GM19025 (cell line): ENCODE data around the gene NECTIN3.

ENCODE experiments used
- ATAC-seq: cut with Tn5 transposase; IDR thresholded peaks from one replicate; pipeline ENCODE4 v1.9.1; 2021; ENCODE audit warnings: mild to moderate bottlenecking, low read depth, moderate library complexity; ENCODE audit not compliant: unreplicated experiment

NECTIN3 gene

DNA sequence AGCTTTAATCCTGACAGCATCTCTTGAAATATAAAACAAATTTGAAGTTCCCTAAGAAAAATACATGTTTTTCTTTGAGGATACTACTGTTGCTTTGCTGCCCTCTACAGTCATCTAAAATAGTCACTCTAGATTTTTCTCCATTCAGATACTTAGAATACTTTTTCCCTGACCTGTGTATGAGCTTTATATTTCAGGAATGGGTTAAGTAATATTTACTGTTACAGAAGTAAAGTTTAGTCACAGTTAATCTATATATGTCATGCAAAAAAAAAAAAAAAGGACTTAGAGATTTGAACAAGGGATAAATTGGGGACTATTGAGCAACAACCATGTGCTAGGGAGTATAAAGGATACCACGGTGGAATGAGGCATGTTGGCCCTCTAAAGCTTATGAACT, 8.8 kb downstream of the NECTIN3 start:
- no peak for ATAC-seq

DNA sequence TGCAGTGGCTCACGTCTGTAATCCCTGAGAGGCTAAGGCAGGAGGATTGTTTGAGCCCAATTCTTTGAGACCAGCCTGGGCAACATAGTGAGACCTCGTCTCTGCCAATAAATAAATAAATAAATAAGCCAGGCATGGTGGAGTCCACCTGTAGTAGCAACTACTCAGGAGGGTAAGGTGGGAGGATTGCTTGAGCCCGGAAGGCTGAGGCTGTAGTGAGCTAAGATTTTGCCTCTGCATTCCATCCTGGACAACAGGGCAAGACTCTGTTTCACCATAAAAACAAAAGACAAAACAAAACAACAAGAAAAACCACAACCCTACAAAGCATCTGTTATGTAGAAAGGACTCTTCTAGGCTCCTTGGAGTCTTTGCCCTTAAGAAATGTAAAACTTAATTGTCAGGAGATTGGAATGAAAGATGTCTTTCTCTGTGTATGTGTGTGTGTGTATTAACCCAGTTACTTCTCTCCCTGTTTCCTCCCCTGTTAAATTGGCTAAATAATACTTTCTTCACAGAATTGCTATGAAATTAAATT, 9.5 kb downstream of the NECTIN3 start:
- no peak for ATAC-seq

DNA sequence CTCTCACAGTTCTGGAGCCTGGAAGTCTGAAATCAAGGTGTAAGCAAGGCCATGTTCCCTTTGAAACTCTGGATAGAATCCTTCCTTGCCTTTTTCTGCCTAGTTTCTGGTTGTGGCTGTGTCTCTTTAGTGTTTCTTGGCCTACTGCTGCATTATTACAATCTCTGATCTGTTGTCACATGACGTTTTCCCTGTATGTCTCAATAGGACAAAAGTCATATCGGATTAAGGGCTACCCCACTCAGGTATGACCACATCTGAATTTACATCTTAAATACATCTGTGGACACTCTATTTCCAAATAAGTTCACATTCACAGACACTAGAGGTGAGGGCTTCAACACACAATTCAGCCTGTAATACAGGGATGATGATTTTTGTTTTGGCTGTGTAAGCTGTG, 13.3 kb downstream of the NECTIN3 start:
- no peak for ATAC-seq

DNA sequence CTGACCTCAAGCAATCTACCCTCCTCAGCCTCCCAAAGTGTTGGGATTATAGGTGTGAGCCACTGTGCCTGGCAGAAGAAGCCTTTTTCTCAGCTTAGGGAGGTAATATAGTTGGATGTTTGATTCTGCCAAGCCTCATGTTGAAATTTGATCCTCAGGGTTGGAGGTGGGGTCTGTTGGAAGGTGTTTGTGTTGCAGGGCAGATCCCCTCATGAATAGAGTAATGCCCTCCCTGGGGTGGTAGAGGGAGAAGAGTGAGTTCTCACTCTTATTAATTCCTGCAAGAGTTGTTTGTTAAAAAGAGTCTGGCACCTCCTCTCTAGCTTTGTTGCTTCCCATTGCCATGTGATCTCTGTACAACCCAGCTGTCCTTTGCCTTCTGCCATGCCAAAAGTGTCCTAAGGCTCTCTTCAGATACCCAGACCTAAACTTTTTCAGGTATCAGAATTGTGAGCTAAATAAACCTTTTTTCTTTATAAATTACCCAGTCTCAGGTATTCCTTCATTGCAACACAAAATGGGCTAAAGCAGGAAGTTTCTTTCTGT, 16.4 kb downstream of the NECTIN3 start:
- ATAC-seq, result no peak

DNA sequence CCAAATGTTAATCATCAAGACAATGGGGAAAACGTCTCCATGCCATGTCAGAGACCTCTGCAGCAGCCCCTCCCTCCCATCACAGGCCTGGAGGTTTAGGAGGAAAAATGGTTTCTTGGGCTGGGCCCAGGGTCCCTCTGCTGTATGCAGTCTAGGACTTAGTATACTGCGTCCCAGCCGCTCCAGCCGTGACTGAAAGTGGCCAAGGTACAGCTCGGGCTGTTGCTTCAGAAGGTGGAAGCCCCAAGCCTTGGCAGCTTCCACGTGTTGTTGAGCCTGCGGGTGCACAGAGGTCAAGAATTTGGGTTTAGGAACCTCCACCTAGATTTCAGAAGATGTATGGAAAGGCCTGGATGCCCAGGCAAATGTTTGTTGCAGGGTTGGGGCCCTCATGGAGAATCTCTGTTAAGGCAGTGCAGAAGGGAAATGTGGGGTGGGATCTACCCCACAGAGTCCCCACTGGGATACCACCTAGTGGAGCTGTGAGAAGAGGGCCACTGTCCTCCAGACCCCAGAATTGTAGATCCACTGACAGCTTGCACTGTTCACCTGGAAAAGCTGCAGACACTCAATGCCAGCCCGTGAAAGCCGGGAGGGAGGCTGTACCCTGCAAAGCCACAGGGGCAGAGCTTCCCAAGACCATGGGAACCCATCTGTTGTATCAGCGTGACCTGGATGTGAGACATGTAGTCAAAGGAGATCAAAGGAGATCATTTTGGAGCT, 25.0 kb downstream of the NECTIN3 start:
- ATAC-seq, result no peak

DNA sequence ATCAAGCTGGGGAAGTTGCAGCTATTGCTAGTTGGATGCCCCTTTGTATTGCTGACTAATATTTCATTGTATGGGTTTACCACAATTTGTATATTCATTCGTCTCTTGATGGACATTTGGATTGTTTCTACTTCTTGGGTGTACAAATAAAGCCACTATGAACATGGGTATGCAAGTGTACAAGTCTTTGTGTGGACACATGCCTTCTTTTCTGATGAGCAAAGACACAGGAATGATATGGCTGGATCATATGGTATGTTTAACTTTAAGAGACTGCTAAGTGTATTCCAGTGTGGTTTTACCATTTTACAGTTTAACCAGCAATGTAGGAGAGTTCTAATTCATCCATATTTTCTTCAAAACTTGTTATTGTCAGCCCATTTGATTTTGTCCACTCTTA, 32.2 kb downstream of the NECTIN3 start:
- no peak for ATAC-seq

DNA sequence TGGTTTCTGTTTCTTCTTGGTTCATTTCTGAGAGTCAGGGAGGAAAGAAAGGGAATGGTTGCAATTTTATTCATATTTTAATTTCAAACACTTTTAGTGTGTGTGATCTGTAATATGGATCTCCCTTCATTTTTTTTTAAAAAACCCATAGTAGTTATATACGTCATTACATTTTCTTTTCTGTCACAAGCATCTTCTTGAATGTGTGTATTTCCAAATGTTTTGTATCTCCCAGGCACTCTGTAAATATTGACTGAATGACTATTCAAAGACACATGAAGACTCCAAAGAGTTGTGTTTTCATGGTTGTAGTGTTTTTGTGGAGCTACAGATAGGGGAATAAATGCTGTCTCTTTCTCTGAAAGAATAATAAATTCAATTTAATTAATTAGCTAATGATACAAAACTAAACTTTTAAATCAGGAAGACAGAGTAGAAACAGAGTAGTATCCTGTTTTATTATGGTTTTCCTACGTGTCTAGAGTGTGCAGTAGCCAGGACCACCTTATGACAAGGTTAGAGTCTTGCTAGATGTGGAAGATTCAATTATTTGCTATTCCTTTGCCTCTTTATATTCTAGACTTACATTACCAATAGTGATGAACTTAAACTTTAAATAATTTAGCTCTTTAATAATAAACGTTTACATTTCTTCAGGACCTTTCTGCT, 35.5 kb downstream of the NECTIN3 start:
- ATAC-seq, result no peak

DNA sequence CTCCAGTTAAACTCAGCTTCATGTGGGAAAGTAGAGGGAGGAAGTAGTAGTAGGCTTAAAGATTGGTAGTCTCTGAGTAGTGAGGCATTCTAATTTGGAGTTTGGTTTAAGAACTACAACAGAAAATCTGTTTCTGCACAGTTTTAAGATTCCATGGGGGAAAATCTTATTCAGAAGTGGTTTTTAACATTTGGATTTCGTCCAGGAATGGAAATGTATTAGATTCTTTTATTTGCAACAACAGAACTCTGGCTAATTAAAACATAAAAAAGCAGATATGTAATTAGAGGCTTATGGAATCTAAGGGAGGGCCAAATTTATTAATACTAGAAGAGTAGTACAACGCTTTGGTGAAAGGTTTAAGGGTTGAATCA, 36.0 kb downstream of the NECTIN3 start:
- ATAC-seq, result no peak

DNA sequence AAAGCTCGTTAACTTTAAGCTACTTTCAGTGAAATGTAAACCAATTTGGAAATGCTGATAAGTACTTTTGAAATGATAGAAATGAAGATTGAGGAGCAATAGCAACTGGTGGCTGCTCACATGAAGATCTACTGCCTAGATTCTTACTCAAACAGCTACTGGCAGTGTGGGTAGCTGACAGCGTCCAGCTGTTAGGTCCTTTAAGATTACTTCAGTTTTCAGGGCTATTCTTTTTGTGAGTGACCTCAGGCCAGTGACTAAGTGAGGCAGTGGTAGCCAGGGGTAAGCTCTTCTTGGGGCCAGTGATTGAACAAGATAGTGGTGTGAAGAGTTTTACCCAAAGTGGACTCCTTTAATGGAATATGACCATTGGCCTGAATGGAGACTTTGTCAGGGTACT, 41.3 kb downstream of the NECTIN3 start:
- no peak for ATAC-seq

DNA sequence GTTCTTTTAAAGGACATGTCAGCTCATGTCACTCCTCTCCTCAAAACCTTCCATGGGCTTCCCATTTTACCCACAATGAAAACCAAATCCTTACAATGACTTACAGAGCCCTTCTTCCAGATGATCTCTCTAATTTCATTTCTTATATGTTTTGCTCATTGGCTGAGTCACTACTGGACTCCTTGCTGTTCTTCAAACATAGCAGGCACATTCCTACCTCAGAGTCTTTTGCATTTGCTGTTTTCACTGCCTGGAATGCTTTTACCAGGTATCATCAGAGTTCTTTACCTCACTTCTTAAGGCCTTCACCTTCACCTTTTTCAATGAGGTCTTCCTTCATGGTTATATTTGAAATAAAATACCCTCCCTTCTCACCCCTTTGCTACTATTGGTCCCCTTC, 57.3 kb downstream of the NECTIN3 start:
- no peak for ATAC-seq

DNA sequence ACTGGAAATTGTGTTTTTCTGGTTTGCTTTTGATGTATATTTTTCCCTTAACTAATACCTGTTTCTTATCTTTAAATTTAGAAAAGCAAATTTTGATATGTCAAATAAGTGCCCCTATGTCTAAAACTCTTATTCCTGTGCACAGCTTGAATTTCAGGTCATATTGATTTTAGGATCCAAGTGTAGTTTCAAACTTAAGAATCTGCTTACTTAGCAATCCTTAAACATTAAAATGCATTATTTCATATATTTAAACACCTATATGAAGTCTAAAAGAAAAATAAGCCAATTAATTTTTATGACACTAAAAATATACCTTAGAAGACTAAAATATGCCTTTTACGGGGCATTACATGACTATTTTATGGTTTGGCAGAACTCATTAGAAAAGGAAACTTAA, 59.2 kb downstream of the NECTIN3 start:
- ATAC-seq, result no peak

DNA sequence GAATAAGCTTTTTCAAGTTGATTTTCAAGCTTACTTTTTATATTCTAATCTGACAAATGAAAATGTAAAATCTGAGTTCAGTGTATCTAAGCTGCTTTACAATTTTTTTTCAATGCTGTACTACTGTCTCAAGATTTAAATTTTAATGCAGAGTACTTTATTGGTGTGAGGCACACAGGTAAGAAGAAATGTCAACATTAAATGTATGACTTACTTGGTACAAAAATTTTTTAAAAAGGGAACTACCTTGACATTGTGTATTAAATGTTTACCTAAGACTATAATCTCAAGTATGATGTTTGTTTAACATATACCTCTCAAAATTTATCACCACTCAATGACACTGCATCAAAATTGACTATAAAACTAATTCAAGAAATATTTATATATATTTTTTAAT, 62.7 kb downstream of the NECTIN3 start:
- no peak for ATAC-seq

DNA sequence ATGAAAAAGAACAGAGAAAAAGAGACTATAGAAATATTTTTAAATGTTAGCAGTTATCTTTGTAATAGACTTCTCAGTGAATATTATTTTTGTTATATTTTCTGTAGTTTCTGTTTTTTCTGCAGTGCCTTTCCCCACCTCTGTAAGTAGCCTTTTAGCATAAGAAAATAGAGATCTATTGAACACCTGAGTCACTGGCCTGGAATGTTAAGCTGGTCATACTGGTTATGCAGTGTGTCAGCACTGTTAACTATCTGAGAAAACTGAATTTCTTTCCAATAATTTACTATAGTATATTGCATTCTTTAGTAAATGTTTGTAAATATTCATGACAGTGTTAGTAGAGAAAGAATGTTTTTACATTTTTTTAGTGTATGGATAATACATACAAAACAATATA, 79.8 kb downstream of the NECTIN3 start:
- no peak for ATAC-seq

DNA sequence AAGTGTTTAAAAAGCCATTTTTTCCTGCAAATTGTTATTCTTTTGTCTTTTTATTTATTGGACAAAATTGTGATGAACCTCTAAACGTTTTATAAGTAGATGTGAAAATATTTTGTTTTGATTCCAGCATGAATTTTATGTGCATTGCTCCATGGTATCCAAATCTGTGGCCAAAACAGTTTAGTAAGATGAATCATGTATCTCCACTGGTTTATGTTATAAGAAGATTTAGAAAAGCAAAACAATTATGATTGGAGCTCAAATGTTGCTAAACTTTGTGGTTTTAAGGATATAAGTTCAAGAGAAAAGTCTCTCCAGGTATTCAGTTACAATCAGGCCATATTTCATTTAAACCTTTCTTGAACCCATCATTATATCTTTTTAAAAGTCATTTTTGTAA, 80.9 kb downstream of the NECTIN3 start:
- ATAC-seq, result no peak

DNA sequence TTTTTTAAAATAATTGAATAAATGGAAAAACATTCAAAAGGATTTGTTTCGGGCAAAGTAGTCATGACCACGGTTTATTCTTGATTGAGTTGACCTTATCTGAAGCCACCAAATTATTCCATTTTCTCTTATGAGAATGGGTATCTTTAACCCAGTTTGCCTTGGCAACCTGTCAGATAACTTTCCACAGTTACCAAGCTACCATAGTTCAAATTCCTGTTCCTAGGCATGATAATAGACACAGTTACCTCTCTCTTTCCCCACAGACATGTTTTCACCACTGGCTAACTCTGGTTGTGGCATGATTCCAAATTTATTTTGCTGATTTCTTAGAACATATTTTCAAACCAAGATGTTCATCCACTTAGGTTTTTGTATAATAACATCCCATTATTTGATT, 84.9 kb downstream of the NECTIN3 start:
- ATAC-seq, result no peak

DNA sequence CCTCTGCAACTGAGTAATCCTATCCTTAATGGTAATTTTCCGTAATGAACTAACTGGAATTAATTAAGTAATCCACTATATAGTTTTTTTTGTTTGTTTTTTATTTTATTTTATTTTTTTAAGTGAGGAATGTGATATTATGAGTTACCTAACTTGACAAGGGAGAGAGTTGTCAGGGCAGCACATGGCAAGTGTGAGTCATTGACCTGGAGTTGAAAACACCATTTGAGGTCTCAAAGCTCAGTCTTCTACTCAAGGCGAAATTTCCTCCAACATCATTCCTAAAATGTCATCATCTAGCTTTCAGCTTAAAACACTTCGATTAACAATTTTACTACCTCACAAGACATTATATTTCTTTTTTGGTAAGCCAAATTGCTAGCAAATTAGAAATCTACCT, 87.8 kb downstream of the NECTIN3 start:
- ATAC-seq, result no peak

DNA sequence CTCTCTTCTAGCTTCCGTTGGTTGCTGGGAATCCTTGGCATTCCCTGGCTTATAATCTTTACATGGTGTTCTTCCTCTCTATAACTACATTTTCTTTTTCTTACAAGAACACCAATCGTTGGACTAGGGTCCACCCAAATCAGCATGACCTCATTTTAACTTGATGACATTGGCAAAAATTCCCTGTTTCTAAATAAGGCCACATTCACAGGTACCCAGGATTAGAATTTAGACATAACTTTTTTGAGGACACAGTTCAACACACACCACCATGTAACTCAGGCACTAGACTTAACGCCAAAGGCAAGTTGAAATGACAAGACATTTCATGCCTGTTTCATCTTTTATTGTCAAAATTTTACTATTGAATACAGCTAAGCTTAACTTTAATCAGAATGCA, 93.0 kb downstream of the NECTIN3 start:
- no peak for ATAC-seq

DNA sequence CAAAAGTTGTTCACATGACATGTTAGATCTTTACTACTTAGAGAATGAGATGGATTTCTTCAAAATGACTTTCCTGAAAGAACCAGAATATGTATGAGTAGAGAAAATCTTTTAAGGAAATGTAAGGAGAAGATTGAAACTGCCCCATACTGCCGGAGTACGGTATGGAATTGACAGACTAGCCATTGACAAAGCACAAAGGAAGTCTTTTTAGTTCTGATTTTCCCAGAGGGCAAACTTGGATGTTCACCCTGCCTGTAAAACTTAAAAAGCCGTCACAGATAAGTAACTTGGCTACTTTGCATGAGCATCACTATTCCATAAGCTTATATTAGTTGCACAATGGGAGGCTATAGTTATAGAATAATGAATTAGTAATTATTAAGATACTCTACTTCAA, 93.8 kb downstream of the NECTIN3 start:
- no peak for ATAC-seq

DNA sequence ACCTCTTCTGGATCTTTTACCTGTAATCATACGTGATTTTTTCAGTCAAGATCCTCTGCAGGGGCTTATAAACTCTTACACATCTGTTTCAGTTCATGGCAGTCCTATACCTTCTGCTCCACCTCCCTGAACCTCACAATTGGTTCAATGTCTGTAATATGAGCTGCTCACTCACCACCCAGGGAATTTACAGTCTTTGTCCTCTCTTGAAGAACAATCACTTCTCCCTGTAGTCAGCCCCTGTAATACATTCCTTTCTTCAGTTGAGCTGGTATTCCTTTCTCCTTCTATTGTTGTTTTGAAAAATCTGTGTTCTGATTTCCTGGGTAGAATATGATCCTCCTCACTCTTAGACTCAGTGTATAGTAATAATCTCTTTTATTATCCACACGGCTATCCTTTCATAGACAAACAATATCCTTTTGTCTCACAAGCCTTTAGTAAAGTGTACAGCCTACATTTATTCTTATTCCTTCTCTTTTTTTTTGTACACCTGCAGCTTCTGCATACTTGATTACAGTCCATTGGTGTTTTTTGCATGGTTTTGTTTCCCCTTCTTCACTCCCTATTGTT, 101.8 kb downstream of the NECTIN3 start:
- ATAC-seq, result no peak

DNA sequence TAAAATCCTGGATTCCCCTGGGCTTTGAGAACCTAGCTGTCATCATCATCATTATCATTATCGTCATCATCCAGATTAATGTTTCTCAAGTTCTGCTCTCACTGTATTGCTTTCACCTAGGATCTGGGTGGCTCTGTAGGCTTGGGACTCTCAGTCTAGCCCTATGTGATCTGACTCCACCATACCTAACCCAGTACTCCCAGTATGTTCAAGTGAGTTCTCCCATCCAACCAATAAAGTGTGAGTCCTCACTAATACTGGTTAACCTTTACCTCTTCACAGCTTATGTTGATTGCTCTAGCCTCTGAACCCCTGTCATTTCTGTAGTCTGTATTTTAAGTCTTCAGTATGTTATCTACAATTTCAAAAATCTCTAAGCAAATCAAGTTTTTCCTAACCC, 102.3 kb downstream of the NECTIN3 start:
- ATAC-seq, result no peak

DNA sequence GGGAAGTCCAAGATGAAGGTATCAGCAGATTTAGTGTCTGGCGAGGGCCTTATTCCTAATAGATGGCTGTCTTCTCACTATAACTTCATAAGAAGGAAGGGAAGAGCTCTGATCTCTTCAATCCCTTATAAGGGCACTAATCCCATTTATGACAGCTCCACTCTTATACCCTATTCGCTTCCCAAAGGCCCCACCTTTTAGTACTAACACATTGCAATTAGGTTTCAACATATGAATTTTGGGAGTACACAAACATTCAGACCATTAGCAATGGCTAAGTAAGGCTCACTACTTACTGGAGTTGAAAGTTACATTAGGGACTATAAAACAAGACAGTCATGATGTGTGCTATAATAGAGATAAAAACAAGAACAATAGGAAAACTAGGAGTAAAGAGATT, 118.9 kb downstream of the NECTIN3 start:
- no peak for ATAC-seq

DNA sequence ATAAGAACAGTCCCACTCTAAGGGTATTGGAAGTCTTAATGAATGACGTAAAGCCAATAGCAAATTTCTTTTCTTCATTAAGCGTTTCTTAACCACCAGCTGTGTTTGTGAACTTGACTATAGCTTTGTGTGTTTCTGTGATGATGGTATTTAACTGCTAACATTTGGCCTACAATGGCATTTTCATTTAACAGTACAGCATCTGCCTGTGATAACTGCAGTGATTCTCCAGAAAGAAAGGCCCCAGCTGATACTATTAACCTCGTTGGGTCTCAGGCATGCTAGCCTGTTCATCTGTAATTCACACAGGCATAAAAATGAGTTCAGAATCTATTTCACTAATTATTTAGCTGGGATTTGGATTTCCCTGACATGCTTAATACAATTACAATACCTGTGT, 121.9 kb downstream of the NECTIN3 start:
- ATAC-seq, result no peak
